HL-60 (cell line): ENCODE measurements around the gene SORCS1.

Experiments used
- DNase-seq, 2 experiments: peaks; one replicate each; pipeline ENCODE4 v3.0.0-alpha.2; 2010 to 2020; ENCODE audit warnings: low read depth in 1 of 2, low spot score in 1 of 2
- H3K27ac ChIP-seq: fragments of 250-450 bp; sonication (Bioruptor Pico); replicated peaks from 2 replicates; pipeline ENCODE4 v1.5.1; 2020; ENCODE audit warnings: mild to moderate bottlenecking, moderate library complexity
- H3K27me3 ChIP-seq: fragments of 250-450 bp; sonication (Bioruptor Pico); 2 replicates; pipeline ENCODE4 v1.5.1; 2021; ENCODE audit warnings: mild to moderate bottlenecking, moderate library complexity; ENCODE audit not compliant: insufficient read depth, poor library complexity, severe bottlenecking
- H3K4me3 ChIP-seq: replicated peaks from 2 replicates; pipeline ENCODE4 v1.5.1; 2011; ENCODE audit warnings: mild to moderate bottlenecking, control low read depth, low read length; ENCODE audit not compliant: insufficient read depth
- GABPA ChIP-seq: IDR thresholded peaks from 2 replicates; pipeline ENCODE4 v1.6.1; 2012; ENCODE audit warnings: low read depth
- POLR2AphosphoS5 ChIP-seq: IDR thresholded peaks from 2 replicates; pipeline ENCODE4 v1.6.1; 2012; ENCODE audit warnings: low read depth
- SPI1 ChIP-seq: IDR thresholded peaks from 2 replicates; pipeline ENCODE4 v1.6.1; 2012; ENCODE audit warnings: low read depth, mild to moderate bottlenecking, borderline replicate concordance
- TF ChIP-seq, protein P1 (sequence below): IDR thresholded peaks from one replicate; pipeline ENCODE4 v1.5.1; 2011; ENCODE audit warnings: low read length, control low read depth, inconsistent platforms; ENCODE audit not compliant: insufficient read depth
- TF ChIP-seq, protein P2 (sequence below): IDR thresholded peaks from 2 replicates; pipeline ENCODE4 v1.6.1; 2012; ENCODE audit warnings: low read depth; ENCODE audit not compliant: insufficient replicate concordance

SORCS1 gene

DNA sequence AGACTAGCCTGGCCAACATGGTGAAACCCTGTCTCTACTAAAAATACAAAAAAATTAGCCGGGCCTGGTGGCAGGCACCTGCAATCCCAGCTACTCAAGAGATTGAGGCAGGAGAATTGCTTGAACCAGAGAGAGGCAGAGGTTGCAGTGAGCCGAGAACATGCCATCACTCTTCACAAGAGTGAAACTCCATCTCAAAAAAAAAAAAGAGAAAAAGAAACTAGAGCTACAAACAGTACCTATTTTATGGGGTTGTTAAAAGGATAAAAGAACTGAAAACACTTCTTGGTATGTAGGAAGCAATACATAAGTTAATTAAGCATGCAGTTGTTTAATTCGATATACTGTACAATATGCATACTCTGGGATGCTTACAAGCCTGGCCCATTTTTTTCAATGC is 216.9 kb downstream of the SORCS1 start:
- TF ChIP-seq, protein P1, sequence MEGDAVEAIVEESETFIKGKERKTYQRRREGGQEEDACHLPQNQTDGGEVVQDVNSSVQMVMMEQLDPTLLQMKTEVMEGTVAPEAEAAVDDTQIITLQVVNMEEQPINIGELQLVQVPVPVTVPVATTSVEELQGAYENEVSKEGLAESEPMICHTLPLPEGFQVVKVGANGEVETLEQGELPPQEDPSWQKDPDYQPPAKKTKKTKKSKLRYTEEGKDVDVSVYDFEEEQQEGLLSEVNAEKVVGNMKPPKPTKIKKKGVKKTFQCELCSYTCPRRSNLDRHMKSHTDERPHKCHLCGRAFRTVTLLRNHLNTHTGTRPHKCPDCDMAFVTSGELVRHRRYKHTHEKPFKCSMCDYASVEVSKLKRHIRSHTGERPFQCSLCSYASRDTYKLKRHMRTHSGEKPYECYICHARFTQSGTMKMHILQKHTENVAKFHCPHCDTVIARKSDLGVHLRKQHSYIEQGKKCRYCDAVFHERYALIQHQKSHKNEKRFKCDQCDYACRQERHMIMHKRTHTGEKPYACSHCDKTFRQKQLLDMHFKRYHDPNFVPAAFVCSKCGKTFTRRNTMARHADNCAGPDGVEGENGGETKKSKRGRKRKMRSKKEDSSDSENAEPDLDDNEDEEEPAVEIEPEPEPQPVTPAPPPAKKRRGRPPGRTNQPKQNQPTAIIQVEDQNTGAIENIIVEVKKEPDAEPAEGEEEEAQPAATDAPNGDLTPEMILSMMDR = no peak
- TF ChIP-seq, protein P2, sequence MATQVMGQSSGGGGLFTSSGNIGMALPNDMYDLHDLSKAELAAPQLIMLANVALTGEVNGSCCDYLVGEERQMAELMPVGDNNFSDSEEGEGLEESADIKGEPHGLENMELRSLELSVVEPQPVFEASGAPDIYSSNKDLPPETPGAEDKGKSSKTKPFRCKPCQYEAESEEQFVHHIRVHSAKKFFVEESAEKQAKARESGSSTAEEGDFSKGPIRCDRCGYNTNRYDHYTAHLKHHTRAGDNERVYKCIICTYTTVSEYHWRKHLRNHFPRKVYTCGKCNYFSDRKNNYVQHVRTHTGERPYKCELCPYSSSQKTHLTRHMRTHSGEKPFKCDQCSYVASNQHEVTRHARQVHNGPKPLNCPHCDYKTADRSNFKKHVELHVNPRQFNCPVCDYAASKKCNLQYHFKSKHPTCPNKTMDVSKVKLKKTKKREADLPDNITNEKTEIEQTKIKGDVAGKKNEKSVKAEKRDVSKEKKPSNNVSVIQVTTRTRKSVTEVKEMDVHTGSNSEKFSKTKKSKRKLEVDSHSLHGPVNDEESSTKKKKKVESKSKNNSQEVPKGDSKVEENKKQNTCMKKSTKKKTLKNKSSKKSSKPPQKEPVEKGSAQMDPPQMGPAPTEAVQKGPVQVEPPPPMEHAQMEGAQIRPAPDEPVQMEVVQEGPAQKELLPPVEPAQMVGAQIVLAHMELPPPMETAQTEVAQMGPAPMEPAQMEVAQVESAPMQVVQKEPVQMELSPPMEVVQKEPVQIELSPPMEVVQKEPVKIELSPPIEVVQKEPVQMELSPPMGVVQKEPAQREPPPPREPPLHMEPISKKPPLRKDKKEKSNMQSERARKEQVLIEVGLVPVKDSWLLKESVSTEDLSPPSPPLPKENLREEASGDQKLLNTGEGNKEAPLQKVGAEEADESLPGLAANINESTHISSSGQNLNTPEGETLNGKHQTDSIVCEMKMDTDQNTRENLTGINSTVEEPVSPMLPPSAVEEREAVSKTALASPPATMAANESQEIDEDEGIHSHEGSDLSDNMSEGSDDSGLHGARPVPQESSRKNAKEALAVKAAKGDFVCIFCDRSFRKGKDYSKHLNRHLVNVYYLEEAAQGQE = no peak

DNA sequence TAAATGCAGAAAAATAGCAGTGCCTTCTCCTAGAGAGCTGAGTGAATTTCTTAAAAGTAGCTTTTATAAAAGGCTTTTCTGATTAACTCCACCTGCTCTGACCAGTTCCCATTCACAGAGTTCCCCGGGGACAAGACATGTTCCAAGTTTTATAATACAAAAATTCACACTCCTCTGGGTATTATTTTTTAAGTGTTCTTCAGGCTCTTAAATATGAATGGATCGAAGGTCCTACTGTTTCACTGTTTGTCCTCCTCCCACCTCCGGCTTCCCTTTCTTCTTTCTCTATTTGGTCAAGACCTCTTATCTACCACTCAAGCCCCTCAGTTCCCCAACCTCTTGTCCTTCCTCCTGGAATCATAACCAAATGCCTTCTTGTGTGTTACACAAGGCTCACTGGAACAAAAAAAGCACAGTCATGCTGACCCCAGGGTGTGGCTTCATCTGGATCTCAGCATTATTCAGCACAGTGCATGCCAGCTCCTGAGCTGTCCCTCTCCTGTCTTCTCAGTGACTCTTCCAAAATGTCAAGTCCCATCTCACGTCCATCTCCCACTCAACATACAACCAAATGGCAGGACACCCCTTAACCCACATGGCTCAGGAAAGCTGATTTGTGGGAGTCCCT is 222.4 kb downstream of the SORCS1 start:
- DNase-seq = no peak
- TF ChIP-seq POLR2AphosphoS5 (no peak), SPI1 (no peak), GABPA (no peak)
- TF ChIP-seq, protein P2 = no peak
- TF ChIP-seq, protein P1 = no peak
- H3K27ac ChIP-seq = no peak overlapping the region
- H3K4me3 ChIP-seq = no peak overlapping the region
- H3K27me3 ChIP-seq = no peaks in the 10 kb centered on the region

More for the DNA sequence above, 216.9 kb downstream of the SORCS1 start:
- H3K27ac ChIP-seq = no peak overlapping the region
- no peak overlapping the region for H3K4me3 ChIP-seq
- DNase-seq = no peak
- no peaks in the 10 kb centered on the region for H3K27me3 ChIP-seq

DNA sequence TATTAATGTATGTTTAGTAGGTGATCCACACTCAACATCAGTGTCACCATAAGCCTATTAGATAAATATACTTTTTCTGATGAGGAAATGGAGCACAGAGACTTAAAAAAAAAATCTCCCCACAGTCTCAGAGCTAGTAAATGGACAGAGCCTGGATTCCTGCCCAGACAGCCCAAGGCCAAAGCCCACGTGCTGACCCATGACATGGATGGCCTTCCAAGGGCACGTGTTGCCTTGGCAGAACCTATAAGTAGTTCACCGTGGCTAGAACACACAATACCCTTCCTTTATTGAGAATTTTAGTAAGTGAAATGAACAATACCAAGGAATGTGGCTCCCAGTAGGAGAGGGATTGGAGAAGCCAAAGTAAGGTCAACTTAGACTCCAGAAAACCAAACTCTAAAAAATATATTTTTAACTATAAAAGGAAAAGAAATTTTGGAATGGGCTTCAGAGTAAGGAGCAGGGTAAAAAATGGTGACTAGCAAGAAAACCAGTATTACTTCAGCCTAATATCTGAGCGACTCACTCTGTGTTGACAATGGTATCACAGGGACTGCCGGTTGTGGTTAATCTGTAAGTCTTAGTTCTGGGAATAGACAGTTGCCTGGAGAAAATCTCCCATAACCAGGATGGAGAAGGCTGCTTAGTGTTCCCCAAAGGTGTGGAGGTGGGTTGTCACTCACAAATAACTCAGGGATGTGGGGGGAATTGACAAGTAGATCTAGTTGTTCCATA is 223.0 kb downstream of the SORCS1 start:
- DNase-seq = no peak
- no peak for TF ChIP-seq SPI1
- TF ChIP-seq POLR2AphosphoS5 = no peak
- TF ChIP-seq, protein P1 = no peak
- TF ChIP-seq GABPA = no peak
- TF ChIP-seq, protein P2 = no peak
- Histone ChIP-seq H3K4me3 (no peak overlapping the region), H3K27me3 (no peaks in the 10 kb centered on the region), H3K27ac (no peak overlapping the region)
